ENCODE measurements around the gene ADARB2. TPM values are rescaled to one million over a fixed set of nuclear protein-coding genes. Genes with fewer than 3 reads are reported as not detected.
A peak's percentile ranks its signal among the peaks of the same experiment; 100 is the strongest.

ADARB2 gene
- total RNA-seq, 2 experiments from 2014 or later: not detected

- H3K9me3 Mint-ChIP-seq: no peaks in the 10 kb centered on the region
- DNase-seq: no peak
- no peak overlapping the region for H3K27ac Mint-ChIP-seq
- no peaks in the 10 kb centered on the region for H3K36me3 Mint-ChIP-seq
- H3K4me1 Mint-ChIP-seq: no peaks in the 10 kb centered on the region
- no peak overlapping the region for H3K4me3 Mint-ChIP-seq
- no peaks in the 10 kb centered on the region for H3K27me3 Mint-ChIP-seq
Measured at GRCh38 chr10:1652151-1652550, 85.2 kb downstream of the ADARB2 start.

DNA sequence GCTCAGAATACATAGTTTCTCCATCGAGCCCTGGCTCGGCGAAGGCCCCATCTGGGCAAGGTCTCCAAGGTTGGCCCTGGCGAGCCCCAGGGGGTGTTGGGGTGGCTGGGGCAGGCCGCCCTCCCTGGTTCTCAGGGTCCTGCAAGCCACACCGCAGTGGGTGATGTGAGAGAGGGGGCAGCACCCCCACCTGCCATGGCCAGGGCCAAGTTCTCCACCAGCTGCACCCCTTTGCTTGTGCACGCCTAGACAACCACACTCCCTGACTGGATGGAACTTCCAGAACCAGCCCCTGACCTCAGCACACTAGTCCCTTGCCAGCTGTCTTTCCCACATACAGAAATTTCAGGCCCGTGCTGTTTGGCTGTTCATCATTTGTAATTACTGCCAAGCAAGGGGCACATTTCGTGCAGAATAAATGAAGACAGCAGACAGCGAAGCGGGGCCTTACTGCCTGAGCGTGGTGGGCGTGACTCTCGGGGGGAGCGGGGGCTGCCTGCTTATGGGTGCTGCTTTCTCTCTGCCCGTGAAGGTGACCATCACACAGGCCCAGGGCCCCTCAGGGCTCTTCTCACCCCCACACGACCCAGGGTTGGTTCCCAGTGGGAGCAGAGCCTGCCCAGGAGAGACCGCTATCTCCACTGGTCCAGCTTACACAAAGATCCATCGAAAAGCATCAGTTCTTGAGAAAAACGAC lies 85.9 kb downstream of the ADARB2 start:
- H3K9me3 Mint-ChIP-seq: no peaks in the 10 kb centered on the region
- no peaks in the 10 kb centered on the region for H3K4me1 Mint-ChIP-seq
- no peak for DNase-seq
- no peaks in the 10 kb centered on the region for H3K27me3 Mint-ChIP-seq
- no peak overlapping the region for H3K4me3 Mint-ChIP-seq
- no peak overlapping the region for H3K27ac Mint-ChIP-seq
- H3K36me3 Mint-ChIP-seq: no peaks in the 10 kb centered on the region

DNA sequence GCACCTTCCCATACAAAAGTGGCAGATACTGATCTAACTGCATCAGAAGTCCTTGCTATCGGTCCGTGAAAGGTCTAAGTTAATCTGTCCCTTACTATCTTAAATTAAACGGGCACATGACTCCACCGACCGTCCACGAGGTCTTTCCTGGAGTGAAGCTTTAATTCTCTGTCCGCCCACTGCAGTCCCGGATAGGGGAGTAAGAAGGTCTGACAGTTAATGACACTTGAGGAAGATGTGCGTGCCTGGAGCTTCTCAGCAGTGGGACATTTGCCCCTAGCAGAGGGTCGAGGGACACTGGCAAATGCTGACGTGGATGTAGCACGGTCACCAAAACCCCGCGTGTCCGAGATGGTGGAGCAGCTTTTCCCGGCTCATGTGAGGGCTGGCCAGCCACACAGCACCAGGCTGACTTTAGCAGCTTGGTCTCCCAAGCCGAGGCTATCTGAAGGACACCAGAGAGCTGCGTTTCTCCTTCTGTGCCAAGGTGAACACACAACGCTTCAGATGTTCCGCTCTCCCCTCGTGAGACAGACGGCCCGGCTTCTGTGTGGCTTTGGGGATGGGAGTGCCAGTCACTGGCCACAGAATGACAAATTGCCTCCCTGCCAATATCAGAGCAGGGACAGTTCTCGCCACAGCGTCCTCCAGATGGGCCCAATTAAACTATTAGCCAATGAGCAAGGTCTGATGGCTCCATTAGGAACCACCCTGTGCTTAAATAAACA lies 86.6 kb downstream of the ADARB2 start:
- Mint-ChIP-seq H3K4me1 (no peaks in the 10 kb centered on the region), H3K27ac (no peak overlapping the region), H3K4me3 (no peak overlapping the region), H3K9me3 (no peaks in the 10 kb centered on the region), H3K36me3 (no peaks in the 10 kb centered on the region), H3K27me3 (no peaks in the 10 kb centered on the region)
- DNase-seq: no peak

- no peaks in the 10 kb centered on the region for H3K9me3 Mint-ChIP-seq
- H3K4me1 Mint-ChIP-seq: no peaks in the 10 kb centered on the region
- peaks cover 4% of the 10 kb centered on the region for H3K27me3 Mint-ChIP-seq
- H3K36me3 Mint-ChIP-seq: no peaks in the 10 kb centered on the region
- H3K27ac Mint-ChIP-seq: no peak overlapping the region
- no peak overlapping the region for H3K4me3 Mint-ChIP-seq
- no peak for DNase-seq
Measured at GRCh38 chr10:1648648-1649047, 88.7 kb downstream of the ADARB2 start.

DNA sequence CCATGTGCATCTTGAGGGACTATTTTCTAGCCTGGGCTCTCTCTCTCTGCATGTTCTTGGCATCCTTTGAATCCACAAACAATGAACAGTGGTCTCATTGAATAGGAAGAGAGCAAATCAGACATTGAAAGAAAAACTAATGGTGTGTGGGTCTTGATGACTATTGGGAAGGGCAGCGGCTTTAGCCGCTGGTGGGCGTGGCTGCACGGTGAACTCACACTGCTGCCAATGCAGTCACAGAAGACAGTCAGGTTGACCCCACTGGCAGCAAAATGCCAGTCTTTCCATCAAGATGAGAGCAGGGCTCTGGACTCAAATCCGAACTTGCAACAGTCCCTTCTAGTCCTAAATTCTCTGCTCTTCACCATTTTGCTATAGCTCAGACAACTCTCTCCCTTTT lies 91.0 kb downstream of the ADARB2 start:
- peaks cover 9% of the 10 kb centered on the region for H3K27me3 Mint-ChIP-seq
- DNase-seq: no peak
- no peak overlapping the region for H3K27ac Mint-ChIP-seq
- H3K36me3 Mint-ChIP-seq: no peaks in the 10 kb centered on the region
- no peak overlapping the region for H3K4me3 Mint-ChIP-seq
- peaks cover 2% of the 10 kb centered on the region for H3K9me3 Mint-ChIP-seq
- peaks cover 5% of the 10 kb centered on the region for H3K4me1 Mint-ChIP-seq

GRCh38 chr10:1645896-1646295 lies 91.4 kb downstream of the ADARB2 start:
- Mint-ChIP-seq H3K9me3 (peaks cover 2% of the 10 kb centered on the region), H3K4me3 (no peak overlapping the region), H3K27ac (no peak overlapping the region), H3K27me3 (peaks cover 9% of the 10 kb centered on the region), H3K36me3 (no peaks in the 10 kb centered on the region), H3K4me1 (peaks cover 5% of the 10 kb centered on the region)
- DNase-seq: no peak

DNA sequence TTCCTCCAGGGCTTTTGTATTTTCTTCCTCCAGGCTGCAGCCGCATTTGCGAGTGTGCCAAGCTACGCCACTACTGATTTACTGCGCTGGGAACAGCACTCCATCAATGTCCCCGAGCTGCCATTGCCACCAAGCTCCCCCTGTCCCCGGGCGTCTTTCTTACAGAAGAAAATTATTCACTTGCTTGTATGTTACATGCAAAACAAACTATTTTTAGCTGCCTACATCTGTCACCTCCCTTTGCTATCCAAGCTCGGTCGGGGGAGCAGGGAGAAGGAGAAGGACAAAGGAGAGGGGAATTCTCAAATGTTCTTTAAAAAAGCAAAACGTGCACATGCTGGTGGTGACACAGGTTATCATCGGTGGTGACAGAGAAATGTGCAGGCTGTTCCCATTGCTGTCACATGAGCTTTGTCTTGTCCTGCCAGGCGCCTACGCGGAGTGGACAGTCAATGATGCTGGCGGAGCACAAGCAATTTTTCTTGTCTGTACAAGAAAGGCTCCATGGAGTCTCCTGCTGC lies 93.1 kb downstream of the ADARB2 start:
- DNase-seq: no peak
- Mint-ChIP-seq H3K4me3 (no peak overlapping the region), H3K36me3 (no peaks in the 10 kb centered on the region), H3K4me1 (peaks cover 5% of the 10 kb centered on the region), H3K9me3 (peaks cover 2% of the 10 kb centered on the region), H3K27ac (no peak overlapping the region), H3K27me3 (peaks cover 9% of the 10 kb centered on the region)

DNA sequence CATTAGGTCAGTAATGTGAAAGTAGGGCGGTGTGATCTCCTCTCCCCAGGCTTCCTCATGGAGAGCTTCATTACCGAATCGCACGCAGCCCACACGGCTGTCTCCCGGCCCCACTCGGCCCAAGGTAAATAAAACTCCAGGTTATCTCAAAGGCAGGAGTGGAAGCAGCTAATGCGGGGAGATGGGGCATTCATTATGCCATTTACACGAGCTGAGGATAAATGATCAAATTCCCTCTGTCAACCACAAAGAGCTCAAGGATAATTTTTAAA lies 93.5 kb downstream of the ADARB2 start:
- H3K27ac Mint-ChIP-seq: no peak overlapping the region
- no peaks in the 10 kb centered on the region for H3K36me3 Mint-ChIP-seq
- H3K4me3 Mint-ChIP-seq: no peak overlapping the region
- H3K27me3 Mint-ChIP-seq: peaks cover 9% of the 10 kb centered on the region
- peaks cover 5% of the 10 kb centered on the region for H3K4me1 Mint-ChIP-seq
- no peak for DNase-seq
- H3K9me3 Mint-ChIP-seq: peaks cover 2% of the 10 kb centered on the region

GRCh38 chr10:1643161-1643907 lies 94.0 kb downstream of the ADARB2 start:
- Mint-ChIP-seq H3K4me1 (peaks cover 5% of the 10 kb centered on the region), H3K27ac (peak overlapping the region; percentile 28), H3K27me3 (peaks cover 9% of the 10 kb centered on the region), H3K36me3 (no peaks in the 10 kb centered on the region), H3K4me3 (no peak overlapping the region), H3K9me3 (peaks cover 2% of the 10 kb centered on the region)
- DNase-seq: peak; percentile 26

GRCh38 chr10:1642600-1643160 lies 94.6 kb downstream of the ADARB2 start:
- peaks cover 9% of the 10 kb centered on the region for H3K27me3 Mint-ChIP-seq
- no peak overlapping the region for H3K4me3 Mint-ChIP-seq
- no peak overlapping the region for H3K27ac Mint-ChIP-seq
- H3K9me3 Mint-ChIP-seq: peaks cover 2% of the 10 kb centered on the region
- DNase-seq: no peak
- H3K4me1 Mint-ChIP-seq: peaks cover 5% of the 10 kb centered on the region
- no peaks in the 10 kb centered on the region for H3K36me3 Mint-ChIP-seq

DNA sequence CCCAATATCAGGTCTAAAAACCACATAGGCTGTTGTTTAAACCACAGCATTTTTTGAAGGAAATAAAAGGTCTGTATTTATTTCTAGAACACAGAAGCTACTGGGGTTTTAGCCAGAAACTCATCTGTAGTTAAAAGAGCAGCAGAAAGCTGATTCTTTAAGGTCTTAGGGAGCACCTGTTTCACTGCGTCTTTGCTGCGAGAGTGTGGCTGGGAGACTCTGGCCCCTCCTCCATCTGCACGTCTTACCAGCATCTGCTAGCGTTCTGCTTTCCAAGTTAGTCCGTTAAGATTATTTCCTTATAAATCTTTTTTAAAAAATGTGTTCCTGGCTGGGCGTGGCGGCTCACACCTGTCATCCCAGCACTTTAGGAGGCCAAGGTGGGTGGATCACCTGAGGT lies 95.9 kb downstream of the ADARB2 start:
- no peak for DNase-seq
- Mint-ChIP-seq H3K27me3 (peaks cover 9% of the 10 kb centered on the region), H3K36me3 (no peaks in the 10 kb centered on the region), H3K4me3 (no peak overlapping the region), H3K4me1 (peaks cover 5% of the 10 kb centered on the region), H3K9me3 (peaks cover 2% of the 10 kb centered on the region), H3K27ac (no peak overlapping the region)

DNA sequence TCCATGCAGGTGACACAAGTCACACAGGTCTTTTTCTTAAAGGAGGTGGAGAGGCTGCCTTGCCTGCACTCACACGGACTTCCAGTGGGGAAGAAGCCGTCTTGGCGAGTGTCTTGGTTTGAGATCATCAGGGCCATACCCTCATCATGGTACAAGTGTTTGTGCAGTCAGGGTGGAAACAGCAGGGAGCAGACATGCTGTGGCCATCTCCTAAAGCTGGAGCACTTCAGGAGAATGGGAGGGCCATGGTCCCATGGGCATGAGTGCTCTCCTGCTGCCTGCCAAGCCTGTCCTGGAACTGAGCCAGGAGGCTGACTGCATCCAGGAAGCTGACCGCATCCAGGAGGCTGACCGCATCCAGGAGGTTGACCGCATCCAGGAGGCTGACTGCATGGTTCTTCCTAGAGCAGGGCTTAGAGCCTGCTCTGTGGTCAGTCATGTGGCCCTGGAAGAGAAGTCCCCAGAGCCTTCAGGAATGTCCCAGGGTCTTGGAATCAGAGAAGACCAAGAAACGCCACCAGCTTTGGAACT lies 98.4 kb downstream of the ADARB2 start:
- Mint-ChIP-seq H3K27ac (no peak overlapping the region), H3K4me3 (no peak overlapping the region), H3K9me3 (peaks cover 2% of the 10 kb centered on the region), H3K4me1 (peaks cover 5% of the 10 kb centered on the region), H3K36me3 (no peaks in the 10 kb centered on the region), H3K27me3 (peaks cover 6% of the 10 kb centered on the region)
- no peak for DNase-seq

DNA sequence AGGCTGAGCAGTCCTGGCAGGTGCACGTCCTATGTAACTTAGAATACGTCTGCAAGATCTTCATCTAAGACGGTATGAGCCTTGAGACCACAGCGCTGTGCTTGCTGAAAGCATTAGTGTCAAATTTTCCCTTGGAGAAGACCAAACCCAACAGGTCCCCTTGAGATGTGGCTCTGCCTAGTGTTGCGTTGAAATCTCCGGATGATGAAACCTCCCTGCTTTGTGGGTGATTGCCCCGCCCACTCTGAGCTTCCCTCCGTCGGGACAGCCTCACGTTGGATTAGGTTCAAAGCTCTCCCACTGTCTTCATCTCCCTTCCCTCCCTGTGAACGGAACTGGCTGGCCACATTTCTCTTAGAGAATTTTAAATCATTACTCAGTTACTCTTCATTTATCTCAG lies 102.0 kb downstream of the ADARB2 start:
- no peaks in the 10 kb centered on the region for H3K4me1 Mint-ChIP-seq
- H3K4me3 Mint-ChIP-seq: no peak overlapping the region
- peaks cover 5% of the 10 kb centered on the region for H3K27me3 Mint-ChIP-seq
- no peaks in the 10 kb centered on the region for H3K9me3 Mint-ChIP-seq
- DNase-seq: no peak
- H3K27ac Mint-ChIP-seq: no peak overlapping the region
- no peaks in the 10 kb centered on the region for H3K36me3 Mint-ChIP-seq

DNA sequence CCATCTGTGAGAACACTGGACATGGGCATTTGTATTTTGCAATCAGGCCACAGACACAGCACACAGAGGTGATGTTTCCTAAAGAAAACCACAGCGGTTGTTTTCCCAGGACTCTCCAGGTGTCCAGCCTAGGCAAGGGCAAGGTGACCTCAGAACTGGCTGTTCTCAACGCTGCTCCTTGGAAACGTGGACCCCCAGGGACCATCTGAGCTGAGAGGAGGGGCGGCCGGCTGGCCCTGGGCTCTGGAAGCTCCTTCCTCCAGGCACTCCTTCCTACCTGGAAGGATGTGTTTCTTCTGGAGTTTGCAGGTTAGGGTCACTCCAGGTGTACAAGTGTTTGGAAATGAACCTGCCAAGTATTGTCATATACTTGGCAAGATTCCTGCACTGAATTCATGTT lies 103.1 kb downstream of the ADARB2 start:
- no peaks in the 10 kb centered on the region for H3K9me3 Mint-ChIP-seq
- peaks cover 9% of the 10 kb centered on the region for H3K27me3 Mint-ChIP-seq
- no peaks in the 10 kb centered on the region for H3K36me3 Mint-ChIP-seq
- H3K27ac Mint-ChIP-seq: no peak overlapping the region
- no peak overlapping the region for H3K4me3 Mint-ChIP-seq
- H3K4me1 Mint-ChIP-seq: no peaks in the 10 kb centered on the region
- DNase-seq: no peak

DNA sequence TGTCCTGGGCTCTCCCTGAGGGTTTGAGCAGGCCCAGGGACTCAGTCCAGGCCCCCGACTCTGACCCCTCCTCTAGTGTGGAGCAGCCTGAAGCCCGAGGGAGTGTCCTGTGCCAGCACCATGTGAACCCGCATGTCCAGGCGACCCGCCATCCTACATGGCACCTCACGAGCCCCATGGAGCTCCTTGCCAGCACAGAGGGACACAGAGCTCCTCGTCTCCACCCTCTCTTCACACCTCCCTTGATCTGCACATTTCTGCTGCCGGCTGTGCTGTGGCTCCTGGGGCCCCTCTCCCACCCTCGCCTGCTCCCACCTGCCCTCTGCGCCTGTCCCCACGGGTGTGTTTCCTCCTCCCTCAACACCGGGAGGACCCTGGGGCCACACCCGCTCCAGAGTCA lies 103.5 kb downstream of the ADARB2 start:
- DNase-seq: no peak
- no peak overlapping the region for H3K4me3 Mint-ChIP-seq
- H3K4me1 Mint-ChIP-seq: no peaks in the 10 kb centered on the region
- no peaks in the 10 kb centered on the region for H3K9me3 Mint-ChIP-seq
- H3K27ac Mint-ChIP-seq: no peak overlapping the region
- H3K27me3 Mint-ChIP-seq: peaks cover 9% of the 10 kb centered on the region
- no peaks in the 10 kb centered on the region for H3K36me3 Mint-ChIP-seq
